ENCODE measurements around the gene JDP2.

The JDP2 gene

DNA sequence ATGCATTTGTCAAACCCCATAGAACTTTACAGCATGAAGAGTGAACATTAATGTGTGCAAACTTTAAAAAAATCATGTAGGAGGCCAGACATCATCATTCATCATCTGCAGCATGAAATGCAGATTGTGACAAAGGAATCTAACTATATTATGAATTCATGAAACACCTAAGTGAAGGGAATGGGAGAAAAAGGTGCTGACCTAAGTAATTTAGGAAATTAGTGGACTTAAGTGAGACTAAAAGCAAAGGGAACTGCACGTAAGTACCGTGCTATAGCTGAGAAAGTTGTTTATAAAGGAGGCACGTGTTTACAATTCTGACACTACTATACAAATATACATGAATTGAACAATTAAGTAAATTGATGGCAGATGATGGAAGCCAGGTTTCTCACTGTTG lies 37.6 kb upstream of the JDP2 start:
- Histone ChIP-seq H3K4me2 (ENCODE audit: low read length) (no peak overlapping the region), H2AFZ (ENCODE audit: insufficient read depth, low read length, poor library complexity) (no peak overlapping the region), H2AK5ac (ENCODE audit: low read length) (no peak overlapping the region), H3K9me3 (ENCODE audit: insufficient read depth, low read depth, low read length) (no peaks in the 10 kb centered on the region), H2BK5ac (ENCODE audit: low read depth, low read length, poor library complexity) (no peak overlapping the region), H3K36me3 (ENCODE audit: control insufficient read depth in 1 of 2, insufficient read depth in 2 of 2, low read length in 2 of 2) (no peaks in the 10 kb centered on the region), H3K18ac (ENCODE audit: low read length) (no peak overlapping the region), H3K79me1 (ENCODE audit: low read length) (no peaks in the 10 kb centered on the region), H3K27ac (ENCODE audit: low read depth, low read length) (no peak overlapping the region), H3K4me3 (ENCODE audit: low read depth, low read length) (no peak overlapping the region), H2BK120ac (ENCODE audit: insufficient read depth, low read length, poor library complexity) (no peak overlapping the region), H4K91ac (ENCODE audit: low read depth, low read length) (no peak overlapping the region), H4K12ac (ENCODE audit: low read depth, low read length) (no peak overlapping the region), H2BK12ac (ENCODE audit: low read length) (no peak overlapping the region), H3K4ac (ENCODE audit: low read depth, low read length) (no peak overlapping the region), H4K8ac (ENCODE audit: low read depth, low read length) (no peak overlapping the region), H3K27me3 (ENCODE audit: insufficient read depth, low read length) (no peaks in the 10 kb centered on the region), H3K9ac (ENCODE audit: low read length) (no peak overlapping the region), H3K23ac (ENCODE audit: low read length) (no peak overlapping the region), H3K14ac (ENCODE audit: low read length) (no peak overlapping the region), H3K4me1 (ENCODE audit: control insufficient read depth in 1 of 2, insufficient read depth in 2 of 2, low read length in 2 of 2) (peaks cover 0 to 2% of the 10 kb centered on the region in 2 experiments), H3K79me2 (ENCODE audit: control insufficient read depth, insufficient read depth, low read length, poor library complexity) (no peaks in the 10 kb centered on the region)
- WGBS (ENCODE audit: extremely low coverage, insufficient coverage, insufficient read length), result no CpG with 5 or more reads among the region's 3 CpGs
- DNase-seq, result no peak

DNA sequence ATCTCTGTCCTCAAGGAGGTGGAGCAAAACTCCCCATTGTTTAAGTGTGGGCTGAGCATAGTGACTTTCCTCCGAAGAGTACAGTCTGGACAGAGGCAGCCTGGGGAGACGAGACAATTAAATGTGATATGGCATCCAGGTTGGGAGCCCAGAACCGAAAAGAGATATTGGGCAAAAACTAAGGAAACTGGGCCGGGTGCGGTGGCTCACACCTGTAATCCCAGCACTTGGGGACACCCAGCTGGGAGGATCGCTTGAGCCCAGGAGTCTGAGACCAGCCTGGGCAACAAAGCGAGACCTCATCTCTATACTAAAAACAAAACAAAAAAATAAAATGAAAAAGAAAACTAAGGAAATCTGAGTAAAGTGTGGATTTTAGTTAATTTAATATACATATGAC lies 35.9 kb upstream of the JDP2 start:
- Histone ChIP-seq H4K8ac (ENCODE audit: low read depth, low read length) (no peak overlapping the region), H3K27ac (ENCODE audit: low read depth, low read length) (no peak overlapping the region), H3K4ac (ENCODE audit: low read depth, low read length) (no peak overlapping the region), H3K4me2 (ENCODE audit: low read length) (no peak overlapping the region), H3K79me1 (ENCODE audit: low read length) (no peaks in the 10 kb centered on the region), H2BK120ac (ENCODE audit: insufficient read depth, low read length, poor library complexity) (no peak overlapping the region), H2BK12ac (ENCODE audit: low read length) (no peak overlapping the region), H4K91ac (ENCODE audit: low read depth, low read length) (no peak overlapping the region), H2AK5ac (ENCODE audit: low read length) (no peak overlapping the region), H2BK5ac (ENCODE audit: low read depth, low read length, poor library complexity) (no peak overlapping the region), H4K12ac (ENCODE audit: low read depth, low read length) (no peak overlapping the region), H3K14ac (ENCODE audit: low read length) (no peak overlapping the region), H3K4me3 (ENCODE audit: low read depth, low read length) (no peak overlapping the region), H3K9me3 (ENCODE audit: insufficient read depth, low read depth, low read length) (peaks cover 3% of the 10 kb centered on the region), H3K36me3 (ENCODE audit: control insufficient read depth in 1 of 2, insufficient read depth in 2 of 2, low read length in 2 of 2) (no peaks in the 10 kb centered on the region), H2AFZ (ENCODE audit: insufficient read depth, low read length, poor library complexity) (no peak overlapping the region), H3K4me1 (ENCODE audit: control insufficient read depth in 1 of 2, insufficient read depth in 2 of 2, low read length in 2 of 2) (peaks cover under 1 to 3% of the 10 kb centered on the region in 2 experiments), H3K9ac (ENCODE audit: low read length) (no peak overlapping the region), H3K27me3 (ENCODE audit: insufficient read depth, low read length) (no peaks in the 10 kb centered on the region), H3K23ac (ENCODE audit: low read length) (no peak overlapping the region), H3K79me2 (ENCODE audit: control insufficient read depth, insufficient read depth, low read length, poor library complexity) (no peaks in the 10 kb centered on the region), H3K18ac (ENCODE audit: low read length) (no peak overlapping the region)
- WGBS (ENCODE audit: extremely low coverage, insufficient coverage, insufficient read length), result no CpG with 5 or more reads among the region's 7 CpGs
- no peak for DNase-seq

DNA sequence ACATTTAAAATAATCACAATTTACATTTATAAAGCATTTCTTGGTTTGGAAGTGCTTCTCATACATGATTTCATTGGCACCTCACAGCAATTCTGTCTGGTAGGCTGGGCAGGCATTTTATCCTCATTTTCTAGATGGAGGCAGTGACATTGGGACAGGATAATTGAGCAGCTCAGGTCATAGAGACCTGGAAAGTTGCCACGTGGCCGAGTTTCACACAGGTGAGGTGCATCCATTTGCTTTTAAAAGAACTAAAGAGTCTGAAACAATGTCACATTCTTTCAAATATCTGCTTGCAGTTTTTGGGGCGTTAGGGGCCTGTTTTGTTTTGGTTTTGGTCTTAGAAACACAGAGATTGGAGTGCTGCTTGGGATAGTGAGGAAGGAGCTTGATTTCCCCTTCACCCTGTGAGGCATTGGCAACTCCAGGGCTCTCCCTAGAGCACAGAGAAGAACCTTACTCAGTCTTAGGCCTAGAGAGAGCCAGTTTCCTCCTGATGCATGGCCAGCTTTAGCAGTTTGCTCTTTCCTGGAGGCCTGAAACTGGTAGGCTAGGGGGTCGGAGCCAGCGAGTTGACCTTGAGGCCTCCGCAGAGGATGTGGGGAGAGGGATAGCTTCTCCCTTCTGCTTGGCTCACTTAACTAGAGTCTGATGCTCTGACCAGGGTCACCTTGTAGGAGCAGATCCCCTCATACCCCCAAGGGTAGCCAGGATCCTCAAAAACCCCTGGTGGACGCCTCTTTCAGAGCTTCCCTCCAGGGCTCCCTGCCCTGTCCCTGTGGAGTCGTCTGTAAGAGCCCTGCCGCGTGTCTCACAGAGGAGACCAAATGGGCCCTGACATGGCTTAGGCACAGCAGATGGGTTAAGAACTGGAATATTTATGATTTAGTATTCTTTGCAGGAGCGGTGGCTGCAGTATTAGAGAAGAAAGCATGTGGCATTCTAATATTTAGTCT lies 34.9 kb upstream of the JDP2 start:
- Histone ChIP-seq H3K79me1 (ENCODE audit: low read length) (no peaks in the 10 kb centered on the region), H3K9ac (ENCODE audit: low read length) (no peak overlapping the region), H3K4me1 (ENCODE audit: control insufficient read depth in 1 of 2, insufficient read depth in 2 of 2, low read length in 2 of 2) (peaks cover 5 to 9% of the 10 kb centered on the region in 2 experiments), H2AK5ac (ENCODE audit: low read length) (no peak overlapping the region), H3K79me2 (ENCODE audit: control insufficient read depth, insufficient read depth, low read length, poor library complexity) (no peaks in the 10 kb centered on the region), H3K14ac (ENCODE audit: low read length) (no peak overlapping the region), H3K4me3 (ENCODE audit: low read depth, low read length) (no peak overlapping the region), H3K23ac (ENCODE audit: low read length) (no peak overlapping the region), H4K91ac (ENCODE audit: low read depth, low read length) (no peak overlapping the region), H3K4ac (ENCODE audit: low read depth, low read length) (no peak overlapping the region), H3K18ac (ENCODE audit: low read length) (no peak overlapping the region), H2AFZ (ENCODE audit: insufficient read depth, low read length, poor library complexity) (no peak overlapping the region), H2BK120ac (ENCODE audit: insufficient read depth, low read length, poor library complexity) (no peak overlapping the region), H3K27ac (ENCODE audit: low read depth, low read length) (no peak overlapping the region), H2BK5ac (ENCODE audit: low read depth, low read length, poor library complexity) (no peak overlapping the region), H3K36me3 (ENCODE audit: control insufficient read depth in 1 of 2, insufficient read depth in 2 of 2, low read length in 2 of 2) (no peaks in the 10 kb centered on the region), H4K12ac (ENCODE audit: low read depth, low read length) (no peak overlapping the region), H3K27me3 (ENCODE audit: insufficient read depth, low read length) (no peaks in the 10 kb centered on the region), H4K8ac (ENCODE audit: low read depth, low read length) (no peak overlapping the region), H3K4me2 (ENCODE audit: low read length) (no peak overlapping the region), H2BK12ac (ENCODE audit: low read length) (no peak overlapping the region), H3K9me3 (ENCODE audit: insufficient read depth, low read depth, low read length) (peaks cover 3% of the 10 kb centered on the region)
- WGBS (ENCODE audit: extremely low coverage, insufficient coverage, insufficient read length), result no CpG with 5 or more reads among the region's 11 CpGs
- DNase-seq, result no peak

DNA sequence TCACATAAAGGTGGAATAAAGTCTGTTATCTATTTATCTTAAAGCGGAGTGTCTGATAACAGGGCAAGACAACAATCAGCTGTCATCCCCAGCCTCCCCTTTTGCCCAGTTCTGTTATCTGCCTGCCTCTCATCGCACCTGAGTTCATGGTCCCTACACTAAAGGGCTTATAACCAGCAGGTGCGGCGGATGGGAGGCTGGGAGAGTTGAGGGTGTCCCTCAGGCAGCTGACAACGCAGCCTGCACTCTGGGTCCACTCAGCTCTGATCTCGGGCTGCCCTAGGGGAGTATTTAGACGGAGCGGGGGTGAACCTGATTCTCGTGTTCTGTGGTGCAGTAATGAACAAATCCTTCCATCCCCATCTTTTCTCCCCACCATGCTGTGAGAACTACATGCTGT lies 34.0 kb upstream of the JDP2 start:
- no peak overlapping the region for H2BK12ac ChIP-seq (ENCODE audit: low read length)
- no peak overlapping the region for H2AK5ac ChIP-seq (ENCODE audit: low read length)
- H3K36me3 ChIP-seq (ENCODE audit: control insufficient read depth in 1 of 2, insufficient read depth in 2 of 2, low read length in 2 of 2), result no peaks in the 10 kb centered on the region
- H3K18ac ChIP-seq (ENCODE audit: low read length), result no peak overlapping the region
- H3K9me3 ChIP-seq (ENCODE audit: insufficient read depth, low read depth, low read length), result peaks cover 3% of the 10 kb centered on the region
- H2AFZ ChIP-seq (ENCODE audit: insufficient read depth, low read length, poor library complexity), result no peak overlapping the region
- H3K4me3 ChIP-seq (ENCODE audit: low read depth, low read length), result no peak overlapping the region
- no CpG with 5 or more reads among the region's 9 CpGs for WGBS (ENCODE audit: extremely low coverage, insufficient coverage, insufficient read length)
- no peak overlapping the region for H4K12ac ChIP-seq (ENCODE audit: low read depth, low read length)
- H3K23ac ChIP-seq (ENCODE audit: low read length), result no peak overlapping the region
- H4K91ac ChIP-seq (ENCODE audit: low read depth, low read length), result no peak overlapping the region
- no peak for DNase-seq
- no peak overlapping the region for H3K27ac ChIP-seq (ENCODE audit: low read depth, low read length)
- H2BK120ac ChIP-seq (ENCODE audit: insufficient read depth, low read length, poor library complexity), result no peak overlapping the region
- no peak overlapping the region for H3K14ac ChIP-seq (ENCODE audit: low read length)
- no peaks in the 10 kb centered on the region for H3K79me2 ChIP-seq (ENCODE audit: control insufficient read depth, insufficient read depth, low read length, poor library complexity)
- no peak overlapping the region for H4K8ac ChIP-seq (ENCODE audit: low read depth, low read length)
- H3K4ac ChIP-seq (ENCODE audit: low read depth, low read length), result no peak overlapping the region
- peaks cover 5 to 9% of the 10 kb centered on the region in 2 experiments for H3K4me1 ChIP-seq (ENCODE audit: control insufficient read depth in 1 of 2, insufficient read depth in 2 of 2, low read length in 2 of 2)
- H3K27me3 ChIP-seq (ENCODE audit: insufficient read depth, low read length), result no peaks in the 10 kb centered on the region
- H2BK5ac ChIP-seq (ENCODE audit: low read depth, low read length, poor library complexity), result no peak overlapping the region
- no peak overlapping the region for H3K4me2 ChIP-seq (ENCODE audit: low read length)
- H3K79me1 ChIP-seq (ENCODE audit: low read length), result no peaks in the 10 kb centered on the region
- H3K9ac ChIP-seq (ENCODE audit: low read length), result no peak overlapping the region

All from trophoblast cell (in vitro differentiated cells and primary cell).